HG02970 (cell line): ENCODE results near the gene TATDN2.
"Not testable (repeated sequence)": the region's sequence is repeated elsewhere in the genome, so short reads cannot be mapped to it uniquely, and the experiment has no call there.

Source experiments
- ATAC-seq: cut with Tn5 transposase; IDR thresholded peaks from one replicate; pipeline ENCODE4 v1.9.1; 2021; ENCODE audit warnings: mild to moderate bottlenecking, moderate library complexity, moderate number of reproducible peaks; ENCODE audit not compliant: unreplicated experiment, low FRiP score

The TATDN2 gene

DNA sequence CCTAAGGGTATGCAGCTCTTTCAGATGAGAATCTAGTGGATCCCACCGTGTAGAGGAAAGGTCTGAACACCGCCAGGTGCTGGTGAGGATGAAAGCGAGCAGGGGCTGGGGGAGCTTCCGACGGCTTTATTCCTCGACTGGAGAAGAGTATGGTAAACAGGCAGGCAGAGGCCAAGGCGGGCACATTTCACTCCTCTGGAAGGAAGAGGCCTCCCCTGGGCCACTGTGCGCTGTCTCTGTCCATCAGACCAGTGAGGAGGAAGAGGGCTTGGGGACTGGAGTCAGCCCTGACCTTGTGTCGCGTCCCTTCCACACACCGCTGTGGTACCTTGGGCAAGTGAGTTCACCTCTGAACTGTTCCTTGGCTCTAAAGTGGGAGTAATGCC lies 40.3 kb downstream of the TATDN2 start:
- no peak for ATAC-seq

DNA sequence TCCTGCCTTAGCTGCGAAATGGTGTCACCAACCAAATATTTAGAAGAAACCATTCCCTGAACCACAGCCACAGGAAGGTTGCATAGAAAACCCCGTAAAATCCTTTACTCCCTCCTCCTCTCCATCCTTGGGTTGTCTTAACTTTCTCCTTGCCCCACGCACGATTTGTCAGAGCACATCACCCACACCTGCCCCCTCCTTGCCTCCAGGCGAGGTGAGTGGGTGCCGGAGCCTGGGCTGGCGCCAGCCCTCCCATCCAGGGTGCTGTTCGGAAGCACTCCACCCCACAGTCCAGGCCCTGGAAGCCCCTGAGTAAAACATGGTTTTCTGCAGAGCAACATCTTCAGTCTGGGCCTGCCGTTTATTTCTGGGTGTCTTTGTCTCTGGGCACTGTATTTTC lies 40.8 kb downstream of the TATDN2 start:
- no peak for ATAC-seq

DNA sequence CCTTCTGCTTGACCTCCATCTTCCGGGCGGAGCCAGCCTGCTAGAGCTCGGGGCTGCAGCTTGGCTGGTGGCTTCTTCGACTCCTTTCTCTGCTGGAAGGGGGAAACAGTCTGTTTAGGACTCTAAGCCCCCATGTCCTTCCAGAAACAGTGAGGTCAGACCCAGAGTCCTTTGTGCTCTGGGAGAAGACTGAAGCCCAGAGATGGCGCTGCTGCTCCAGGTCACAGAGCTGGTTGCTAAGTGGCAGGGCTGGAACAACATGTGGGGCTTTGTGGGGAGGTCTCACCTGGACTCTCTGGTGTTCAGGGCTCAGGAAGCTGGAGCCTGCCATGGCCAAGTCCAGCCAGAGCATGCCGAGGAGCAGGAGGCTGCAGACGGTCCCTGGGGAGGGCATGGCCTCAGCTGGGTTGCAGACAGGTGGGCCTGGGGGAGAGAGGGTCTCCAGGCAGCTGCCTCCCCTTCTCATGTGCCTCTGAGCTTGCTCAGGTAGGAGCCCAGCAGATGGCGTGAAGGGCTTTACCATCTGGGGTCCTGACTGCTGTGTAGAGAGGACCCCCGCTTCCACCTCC lies 41.6 kb downstream of the TATDN2 start:
- ATAC-seq: no peak

DNA sequence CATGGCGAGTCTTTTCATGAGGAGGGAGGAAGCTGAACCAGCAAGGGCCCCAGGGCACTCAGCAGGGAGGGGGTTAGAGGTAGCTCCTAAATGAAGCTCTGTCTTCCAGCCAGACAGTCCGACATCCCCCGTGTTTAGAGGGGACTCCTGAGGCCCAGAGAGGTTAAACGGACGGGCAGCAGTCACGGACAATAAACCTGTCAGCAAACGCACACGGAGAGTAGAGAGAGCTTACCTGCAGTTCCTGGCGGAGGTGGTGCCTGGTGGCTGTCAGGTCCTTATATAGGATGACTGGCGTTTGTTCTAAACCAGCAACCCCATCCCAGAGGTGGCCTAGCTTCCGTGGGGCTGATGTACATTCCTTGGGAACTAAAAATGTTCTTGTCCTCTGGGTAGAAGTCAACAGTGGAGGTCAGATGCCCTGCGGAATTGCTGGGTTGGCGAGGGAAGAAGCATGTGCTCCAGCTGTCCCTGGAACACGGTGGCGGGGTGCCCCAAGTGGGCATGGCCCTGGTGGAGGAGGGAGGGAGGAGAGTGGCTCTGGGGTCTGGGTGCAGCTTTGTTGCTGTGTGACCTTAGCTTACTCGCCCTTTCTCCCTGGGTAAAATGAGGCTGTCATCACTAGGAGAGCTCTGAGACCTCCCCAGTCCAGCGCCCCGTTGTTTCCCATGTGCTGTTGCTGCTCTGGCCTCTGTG lies 42.4 kb downstream of the TATDN2 start:
- ATAC-seq: no peak

DNA sequence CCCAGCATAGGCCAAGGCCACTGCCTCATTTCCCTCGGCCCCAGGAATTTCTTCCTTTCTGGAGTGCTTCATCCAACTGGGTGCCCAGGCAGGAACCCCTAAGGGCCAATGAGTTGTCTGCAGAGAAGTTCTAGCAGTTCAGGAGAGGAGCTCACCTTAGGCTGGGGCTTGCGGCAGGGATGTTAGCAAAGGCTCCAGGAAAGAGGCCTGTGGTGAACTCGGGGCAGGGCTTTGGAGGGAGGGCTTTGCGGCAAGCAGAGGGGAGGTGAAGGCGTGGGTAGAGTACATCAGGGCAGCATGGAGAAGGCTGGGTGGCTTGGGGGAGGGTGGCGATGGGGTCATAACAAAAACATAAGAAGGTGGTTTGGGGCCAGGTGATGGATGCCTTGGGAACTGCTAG lies 43.4 kb downstream of the TATDN2 start:
- ATAC-seq: no peak

DNA sequence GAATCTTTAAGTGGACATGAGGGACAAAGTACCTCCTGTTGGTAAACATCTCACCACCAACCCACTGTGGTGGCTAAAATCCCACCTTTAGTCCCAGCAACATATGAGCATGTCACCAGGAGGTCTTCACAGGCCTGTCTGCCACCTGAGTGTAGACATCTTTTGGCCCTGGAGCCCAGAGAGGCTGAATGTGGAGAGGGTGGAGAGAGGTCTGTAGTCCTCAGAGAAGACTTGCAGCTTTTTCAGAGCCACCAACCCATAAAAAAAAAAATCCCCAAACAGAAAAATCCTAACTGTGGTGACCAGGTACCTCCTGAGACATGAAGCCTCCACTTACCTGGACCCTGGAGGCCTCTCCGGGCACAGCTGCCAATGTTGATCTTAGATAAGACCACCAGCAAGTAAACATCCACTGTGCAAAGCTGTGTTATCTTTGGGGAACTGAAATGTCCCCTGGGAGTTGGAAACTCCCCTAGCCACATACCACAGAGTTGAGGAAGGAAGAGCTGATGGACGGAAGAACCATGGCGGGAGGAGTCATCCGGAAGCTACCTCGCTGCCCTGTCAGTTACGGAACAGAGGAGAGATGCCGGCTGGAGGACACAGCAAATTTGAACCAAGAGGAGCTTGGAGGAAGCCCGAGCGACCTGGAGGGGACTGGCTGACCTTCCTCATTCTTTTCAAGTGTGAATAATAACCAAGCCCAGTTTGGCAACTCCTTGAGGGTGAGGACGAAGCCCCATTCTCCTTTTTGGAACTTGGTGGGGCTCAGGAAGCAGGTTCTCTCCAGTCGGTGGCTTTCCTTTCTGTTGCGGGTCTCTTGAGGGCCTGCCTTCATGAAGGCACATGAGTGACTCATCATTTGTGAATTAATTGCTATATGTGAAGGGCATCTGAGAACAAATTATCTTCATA lies 44.5 kb downstream of the TATDN2 start, which contains the start of gene GHRL:
GHRL (minus strand) TSS at position 443 of the 915 bp plus-strand sequence. CDS start 2,767 bp downstream, outside the sequence.
- ATAC-seq: peak; percentile 65

DNA sequence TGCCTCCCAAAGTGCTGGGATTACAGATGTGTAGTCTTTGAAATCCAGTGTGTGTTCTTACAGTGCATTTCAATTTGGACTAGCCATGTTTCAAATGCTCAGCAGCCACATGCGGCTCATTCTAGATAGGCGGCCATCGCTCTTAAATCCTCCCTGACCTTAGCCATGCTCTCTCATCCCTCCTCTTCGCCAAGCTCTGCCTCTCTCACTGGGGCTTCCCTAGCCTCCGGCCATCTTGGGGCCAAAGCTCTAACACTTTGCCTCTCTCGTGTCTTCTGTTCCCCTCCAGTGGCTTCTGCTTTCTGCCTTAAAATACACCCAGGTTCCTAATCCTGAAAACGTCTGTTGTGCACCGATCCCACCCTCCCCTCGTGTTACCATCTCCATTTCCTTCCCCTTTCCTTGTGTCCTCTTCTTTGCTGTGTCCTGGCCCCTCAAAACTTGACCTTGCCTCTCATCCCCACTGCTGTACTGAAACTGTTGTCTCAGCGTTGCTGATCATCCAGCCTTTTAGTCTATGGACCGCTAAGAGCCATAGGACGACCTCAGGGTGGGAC lies 45.8 kb downstream of the TATDN2 start:
- ATAC-seq: no peak

DNA sequence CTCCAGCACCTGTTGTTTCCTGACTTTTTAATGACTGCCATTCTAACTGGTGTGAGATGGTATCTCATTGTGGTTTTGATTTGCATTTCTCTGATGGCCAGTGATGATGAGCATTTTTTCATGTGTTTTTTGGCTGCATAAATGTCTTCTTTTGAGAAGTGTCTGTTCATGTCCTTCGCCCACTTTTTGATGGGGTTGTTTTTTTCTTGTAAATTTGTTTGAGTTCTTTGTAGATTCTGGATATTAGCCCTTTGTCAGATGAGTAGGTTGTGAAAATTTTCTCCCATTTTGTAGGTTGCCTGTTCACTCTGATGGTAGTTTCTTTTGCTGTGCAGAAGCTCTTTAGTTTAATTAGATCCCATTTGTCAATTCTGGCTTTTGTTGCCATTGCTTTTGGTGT lies 49.8 kb downstream of the TATDN2 start:
- ATAC-seq: not testable (repeated sequence)

DNA sequence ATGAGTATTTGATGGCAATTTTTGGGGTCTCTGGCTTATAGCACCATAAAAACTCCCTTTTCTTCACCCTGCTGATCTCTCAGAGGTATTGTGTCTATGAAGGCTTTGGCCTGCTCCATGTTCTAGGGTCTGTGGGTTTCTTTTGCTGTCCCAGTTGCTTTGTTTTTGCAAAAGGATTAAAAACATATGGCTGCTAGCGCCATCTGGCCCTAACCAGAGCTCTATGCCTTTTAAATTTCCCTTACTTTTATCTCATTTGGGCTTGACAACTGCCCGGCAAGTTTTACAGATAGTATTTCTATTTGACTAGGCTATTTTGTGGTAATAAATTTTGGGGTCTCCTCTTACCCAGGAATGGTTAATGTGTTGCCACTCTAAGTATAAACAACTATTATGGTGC lies 50.9 kb downstream of the TATDN2 start:
- ATAC-seq: no peak

DNA sequence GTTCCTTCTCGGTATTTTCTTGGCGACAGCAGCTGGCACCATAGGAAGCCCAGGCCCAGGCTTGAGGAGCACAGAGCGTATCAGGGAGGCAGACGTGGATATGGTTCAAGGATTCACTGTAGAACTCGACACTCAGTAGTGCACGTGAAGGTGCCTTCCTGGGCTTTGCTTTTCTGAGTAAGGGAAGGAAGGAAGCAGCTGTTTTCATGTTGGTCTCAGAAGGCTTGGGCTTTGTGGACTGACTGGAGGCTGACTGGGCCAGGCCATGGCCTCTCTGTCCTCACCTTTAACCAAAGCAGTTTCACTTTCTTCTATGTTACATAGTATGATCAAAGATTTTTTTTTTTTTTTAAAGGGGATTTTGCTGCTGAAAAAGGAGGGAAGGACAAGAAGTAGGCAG lies 51.4 kb downstream of the TATDN2 start:
- ATAC-seq: no peak

DNA sequence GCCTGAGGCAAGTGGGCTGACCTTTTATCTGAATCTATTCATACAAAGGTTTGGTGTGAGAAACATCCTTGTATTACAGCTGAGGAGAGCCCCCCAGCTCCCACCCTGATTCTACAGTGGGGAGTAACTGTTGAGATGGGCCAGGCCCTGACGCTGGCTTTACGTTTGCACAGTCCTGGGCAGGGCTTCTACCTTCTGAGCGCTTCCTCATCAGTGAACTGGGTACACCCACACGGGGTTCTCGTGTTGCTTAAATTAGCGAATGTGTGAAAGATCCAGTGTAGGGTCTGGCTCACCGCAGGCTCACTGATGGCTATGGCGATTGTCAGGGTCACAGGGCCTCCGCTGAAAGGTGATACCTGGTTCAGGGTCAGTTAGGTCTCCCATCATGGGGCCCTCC lies 51.8 kb downstream of the TATDN2 start:
- ATAC-seq: no peak

DNA sequence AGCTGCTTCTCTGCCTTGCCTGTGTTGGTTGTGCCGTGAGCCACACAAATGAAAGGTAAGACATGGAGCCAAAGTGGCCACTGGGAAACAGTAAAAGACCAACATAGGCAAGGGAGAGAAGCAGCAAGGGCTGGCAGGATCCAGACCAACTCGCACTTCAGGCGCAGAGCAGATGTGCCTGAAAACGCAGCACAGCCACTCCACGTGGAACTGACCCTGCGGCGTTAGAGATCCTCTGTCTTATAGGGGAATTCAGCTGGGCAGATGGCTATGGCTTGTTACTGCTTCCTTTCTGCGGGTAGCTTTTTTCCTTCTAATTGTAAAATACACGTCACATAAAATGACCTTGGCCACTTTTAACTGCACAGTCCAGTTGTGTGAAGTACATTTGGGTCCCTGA lies 54.8 kb downstream of the TATDN2 start:
- ATAC-seq: no peak

DNA sequence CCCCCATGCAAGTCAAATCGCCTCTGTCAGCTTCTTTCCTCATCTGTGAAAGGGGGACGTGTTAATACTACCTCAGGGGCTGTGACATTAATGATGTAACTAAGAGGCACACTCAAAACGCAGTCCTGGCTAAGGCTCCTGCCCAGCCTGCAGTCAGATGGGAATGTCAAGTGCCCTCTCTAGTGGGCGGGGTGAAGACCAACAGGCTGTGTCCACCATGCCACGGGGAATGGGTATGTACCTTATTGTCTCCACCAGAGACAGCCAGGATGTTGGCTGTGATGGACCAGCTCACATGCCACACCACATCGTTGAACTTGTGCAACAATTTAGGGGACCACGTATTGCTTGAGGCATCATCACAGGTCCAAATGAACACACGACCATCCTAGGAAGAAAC lies 55.5 kb downstream of the TATDN2 start:
- no peak for ATAC-seq

DNA sequence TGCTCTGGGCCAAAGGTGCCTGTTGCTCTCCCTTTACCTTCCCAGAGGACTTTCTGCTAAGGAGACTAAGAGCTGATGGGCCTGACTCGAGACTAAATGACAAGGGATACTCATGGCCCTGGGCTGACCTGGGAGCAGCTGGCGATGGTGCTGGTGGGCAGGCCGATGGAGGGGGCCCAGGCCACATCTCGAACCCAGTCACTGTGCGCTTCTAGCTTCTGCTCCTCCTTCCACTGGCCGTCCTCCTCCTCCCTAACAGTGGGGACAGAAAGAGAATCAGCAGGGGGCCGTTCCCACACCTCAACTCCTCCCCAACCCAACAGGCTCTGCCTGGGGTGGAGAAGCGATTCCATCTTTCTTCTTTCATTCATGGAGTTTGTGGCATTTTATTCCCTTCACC lies 56.6 kb downstream of the TATDN2 start:
- no peak for ATAC-seq

DNA sequence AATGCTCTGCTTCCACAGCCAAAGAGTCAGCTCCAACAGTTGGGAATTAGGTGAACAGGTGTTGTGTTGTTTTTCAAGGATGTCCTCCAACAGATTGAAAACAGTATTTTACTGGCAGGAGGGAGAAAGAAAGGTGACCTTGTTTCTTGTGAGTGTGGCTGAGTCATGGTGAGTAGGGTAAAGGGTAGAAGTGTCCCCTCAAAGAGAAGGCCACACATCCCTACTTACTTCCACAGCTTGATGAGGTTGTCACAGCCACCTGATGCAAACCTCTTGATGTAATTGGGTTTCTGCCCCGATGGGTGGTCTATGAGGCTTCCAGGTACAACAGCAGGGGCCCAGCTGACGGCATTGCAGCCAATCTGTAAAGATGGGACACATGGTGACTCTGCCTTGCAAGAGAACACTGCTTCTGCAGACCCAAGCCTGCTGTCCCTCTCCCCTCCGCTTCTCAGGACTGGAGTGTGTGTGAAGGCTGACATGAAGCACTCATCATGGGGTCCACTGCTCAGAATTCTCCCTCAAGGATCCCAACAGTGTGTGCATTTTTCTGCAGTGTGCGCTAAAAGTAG lies 57.2 kb downstream of the TATDN2 start:
- no peak for ATAC-seq

DNA sequence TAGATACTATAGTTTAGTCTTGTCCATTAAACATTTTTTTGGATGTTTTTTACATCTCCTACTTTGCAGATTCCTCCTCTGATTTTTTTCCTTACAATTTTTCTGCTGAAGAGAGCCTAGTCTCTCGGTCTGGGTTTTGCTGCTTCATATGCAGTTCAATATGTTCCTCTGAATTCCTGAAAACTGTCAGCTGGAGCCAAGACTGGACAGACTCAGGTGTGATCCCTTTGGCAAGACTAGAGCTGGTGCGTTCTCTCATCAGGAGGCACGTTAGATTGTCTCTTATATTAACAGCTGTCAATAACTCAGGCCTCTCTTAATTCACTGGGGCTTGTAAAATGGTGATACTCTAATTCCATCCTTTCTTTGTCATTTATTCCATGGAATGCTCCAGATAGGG lies 57.9 kb downstream of the TATDN2 start:
- no peak for ATAC-seq

DNA sequence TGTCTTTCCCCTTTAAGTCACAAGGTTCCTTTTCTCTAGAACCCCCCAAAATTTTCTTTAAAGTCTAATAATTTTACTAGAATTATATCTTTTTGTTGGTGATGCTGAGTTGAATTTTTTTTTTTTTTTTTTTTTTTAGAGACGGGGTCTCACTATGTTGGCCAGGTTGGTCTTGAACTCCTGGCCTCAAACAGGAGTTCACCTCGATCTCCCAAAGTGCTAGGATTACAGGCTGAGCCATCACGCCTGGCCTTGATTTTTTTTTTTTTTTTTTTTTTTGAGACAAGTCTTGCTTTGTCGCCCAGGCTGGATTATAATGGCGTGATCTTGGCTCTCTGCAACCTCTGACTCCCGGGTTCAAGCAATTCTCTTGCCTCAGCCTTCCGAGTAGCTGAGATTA lies 60.4 kb downstream of the TATDN2 start:
- no peak for ATAC-seq

DNA sequence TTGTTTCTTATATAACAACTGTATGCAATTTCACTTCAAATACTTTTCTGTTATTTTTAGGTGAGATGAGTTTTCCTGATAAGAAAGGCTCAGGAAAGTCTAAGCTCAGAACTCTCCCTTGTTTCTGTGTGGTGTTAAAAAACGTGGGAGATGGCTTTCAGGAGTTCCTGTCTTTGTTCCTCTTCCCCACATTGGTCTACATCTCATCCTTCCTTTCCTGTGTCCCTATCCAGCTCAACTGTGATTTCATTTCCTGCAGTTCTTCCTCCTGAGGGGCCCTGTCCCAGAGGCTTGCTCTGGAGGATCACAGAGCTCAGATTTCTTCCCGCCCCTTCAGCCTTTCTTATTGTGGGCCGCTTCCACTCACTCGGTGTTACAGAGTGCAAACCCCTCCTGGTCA lies 61.5 kb downstream of the TATDN2 start:
- ATAC-seq: no peak

DNA sequence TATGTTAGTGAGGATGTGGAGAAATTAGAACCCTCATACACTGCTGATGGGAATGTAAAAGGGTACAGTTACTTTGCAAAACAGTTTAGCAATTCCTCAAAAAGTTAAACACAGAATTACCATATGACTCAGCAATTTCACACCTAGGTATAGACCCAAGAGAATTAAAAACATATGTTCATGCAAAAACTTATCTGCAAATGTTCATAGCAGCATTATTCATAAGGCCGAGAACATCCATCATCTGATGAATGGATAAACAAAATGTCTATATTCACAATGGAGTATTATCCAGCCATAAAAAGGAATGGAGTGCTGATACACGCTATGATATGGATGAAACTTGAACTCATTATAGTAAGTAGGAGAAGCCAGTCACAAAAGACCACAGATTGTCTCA lies 62.3 kb downstream of the TATDN2 start:
- ATAC-seq: no peak

DNA sequence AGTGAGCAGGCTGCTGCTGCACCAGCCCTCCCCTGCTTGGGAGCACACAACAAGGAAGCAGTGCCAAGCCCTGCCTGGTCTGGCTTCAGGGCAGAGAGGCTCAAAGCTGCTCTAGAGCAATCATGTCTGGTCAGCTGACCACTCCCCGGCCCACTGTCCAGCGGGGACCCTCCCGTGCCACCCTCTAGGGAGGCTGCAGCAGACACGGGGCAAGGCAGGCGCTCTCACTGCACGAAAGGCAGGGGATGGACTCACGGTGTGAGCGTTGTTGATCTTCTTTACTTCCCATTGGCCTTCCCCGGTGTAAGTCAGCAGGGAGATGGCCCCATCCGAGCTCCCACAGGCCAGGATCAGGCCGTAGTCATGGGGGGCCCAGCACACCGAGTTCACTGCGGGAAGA lies 63.5 kb downstream of the TATDN2 start:
- ATAC-seq: no peak

DNA sequence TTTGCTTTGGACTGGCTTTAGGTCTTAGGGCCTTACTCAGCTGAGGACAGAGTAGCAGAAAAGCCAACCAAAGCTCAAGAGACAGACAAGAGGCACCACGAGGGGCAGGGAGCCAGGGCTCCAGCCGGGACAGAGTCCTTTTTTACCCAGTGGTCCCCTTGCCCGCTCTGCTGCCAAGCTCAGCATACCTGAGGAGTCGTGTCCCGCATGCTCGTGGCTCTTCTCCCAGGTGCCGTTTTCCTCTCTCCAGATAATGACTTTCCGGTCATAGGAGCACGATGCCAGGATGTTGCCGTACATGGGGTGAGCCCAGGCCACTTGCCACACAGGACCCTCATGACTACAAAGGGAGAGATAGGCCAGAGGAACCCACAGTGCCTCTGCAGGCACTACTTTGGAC lies 64.1 kb downstream of the TATDN2 start:
- ATAC-seq: no peak
